LNCAP (cell line): ENCODE data around the gene ALKBH5.
A peak's percentile ranks its signal among the peaks of the same experiment; 100 is the strongest.

Source experiments
- CTCF ChIP-seq: fragments of 450-650 bp; IDR thresholded peaks from 2 replicates; pipeline ENCODE4 v1.5.1; 2017; ENCODE audit warnings: mild to moderate bottlenecking

ALKBH5 gene

GRCh38 chr17:18241229-18241871 is 57.7 kb downstream of the ALKBH5 start:
- no peak for TF ChIP-seq CTCF

- TF ChIP-seq CTCF, result no peak
Measured at GRCh38 chr17:18245038-18245776, 61.6 kb downstream of the ALKBH5 start.

GRCh38 chr17:18246109-18246725 is 62.6 kb downstream of the ALKBH5 start:
- TF ChIP-seq CTCF, result no peak

GRCh38 chr17:18246880-18247612 is 63.4 kb downstream of the ALKBH5 start:
- no peak for TF ChIP-seq CTCF

GRCh38 chr17:18247613-18248001 is 64.0 kb downstream of the ALKBH5 start:
- TF ChIP-seq CTCF, result no peak

GRCh38 chr17:18248300-18248731 is 64.7 kb downstream of the ALKBH5 start:
- TF ChIP-seq CTCF, result peak; percentile 69

GRCh38 chr17:18248811-18249210 is 65.2 kb downstream of the ALKBH5 start:
- no peak for TF ChIP-seq CTCF
